SK-N-SH treated with all-trans-retinoic acid at 6 μM for 48 hours (cell line): ENCODE measurements around the gene CCDC87.

ENCODE experiments used
- ATAC-seq: fragments of 200-7000 bp; cut with Tn5 transposase; 3 replicates; pipeline ENCODE4 v1.9.1; 2020; ENCODE audit warnings: mild to moderate bottlenecking, moderate library complexity
- ARNTL ChIP-seq: fragments of 450-650 bp; formaldehyde crosslinking; IDR thresholded peaks from 2 replicates; pipeline ENCODE4 v1.5.0; 2020; ENCODE audit warnings: low read depth, mild to moderate bottlenecking, moderate library complexity, borderline replicate concordance
- BACH2 ChIP-seq: fragments of 250-450 bp; sonication (Bioruptor Pico); IDR thresholded peaks from 2 replicates; pipeline ENCODE4 v1.9.0; 2021; ENCODE audit warnings: mild to moderate bottlenecking, borderline replicate concordance
- CSDC2 ChIP-seq: fragments of 250-450 bp; sonication (Bioruptor Pico); IDR thresholded peaks from 2 replicates; pipeline ENCODE4 v1.5.0; 2020; ENCODE audit warnings: mild to moderate bottlenecking, moderate library complexity
- ESRRG ChIP-seq: fragments of 250-450 bp; sonication (Bioruptor Pico); IDR thresholded peaks from 2 replicates; pipeline ENCODE4 v1.6.1; 2021; ENCODE audit warnings: mild to moderate bottlenecking
- GLIS3 ChIP-seq: fragments of 250-450 bp; sonication (Bioruptor Pico); IDR thresholded peaks from 2 replicates; pipeline ENCODE4 v1.5.0; 2020; ENCODE audit warnings: mild to moderate bottlenecking, moderate library complexity
- ISL1 ChIP-seq: fragments of 250-450 bp; sonication (Bioruptor Pico); IDR thresholded peaks from 2 replicates; pipeline ENCODE4 v2.1.2; 2022; ENCODE audit warnings: mild to moderate bottlenecking, moderate library complexity
- OSR1 ChIP-seq: fragments of 250-450 bp; sonication (Bioruptor Pico); IDR thresholded peaks from 2 replicates; pipeline ENCODE4 v1.8.0; 2022; ENCODE audit warnings: moderate library complexity, mild to moderate bottlenecking, inconsistent platforms
- PPARA ChIP-seq: fragments of 250-450 bp; sonication (Bioruptor Pico); IDR thresholded peaks from 2 replicates; pipeline ENCODE4 v1.5.0; 2020; ENCODE audit warnings: mild to moderate bottlenecking, borderline replicate concordance
- RARB ChIP-seq: fragments of 250-450 bp; sonication (Bioruptor Pico); IDR thresholded peaks from 2 replicates; pipeline ENCODE4 v1.8.0; 2021; ENCODE audit warnings: mild to moderate bottlenecking, moderate library complexity
- SNAI2 ChIP-seq: fragments of 250-450 bp; sonication (Bioruptor Pico); IDR thresholded peaks from 2 replicates; pipeline ENCODE4 v1.5.0; 2020; ENCODE audit warnings: mild to moderate bottlenecking, moderate library complexity
- TCF4 ChIP-seq: fragments of 250-450 bp; sonication (Bioruptor Pico); IDR thresholded peaks from 2 replicates; pipeline ENCODE4 v1.8.0; 2021; ENCODE audit warnings: mild to moderate bottlenecking, moderate library complexity, borderline replicate concordance
- TOX ChIP-seq: fragments of 250-450 bp; sonication (Bioruptor Pico); IDR thresholded peaks from 2 replicates; pipeline ENCODE4 v1.8.0; 2021; ENCODE audit warnings: mild to moderate bottlenecking, moderate library complexity, borderline replicate concordance
- ZC3H10 ChIP-seq: fragments of 250-450 bp; sonication (Bioruptor Pico); IDR thresholded peaks from 2 replicates; pipeline ENCODE4 v1.5.1; 2021; ENCODE audit warnings: mild to moderate bottlenecking, moderate library complexity
- ZFP3 ChIP-seq: fragments of 250-450 bp; sonication (Bioruptor Pico); IDR thresholded peaks from 2 replicates; pipeline ENCODE4 v1.5.0; 2020; ENCODE audit warnings: mild to moderate bottlenecking, moderate library complexity
- ZFP30 ChIP-seq: fragments of 450-650 bp; formaldehyde crosslinking; IDR thresholded peaks from 2 replicates; pipeline ENCODE4 v1.5.0; 2022; ENCODE audit warnings: mild to moderate bottlenecking, moderate library complexity
- ZNF70 ChIP-seq: fragments of 450-650 bp; formaldehyde crosslinking; IDR thresholded peaks from 2 replicates; pipeline ENCODE4 v1.5.0; 2020; ENCODE audit warnings: mild to moderate bottlenecking, moderate library complexity
- ZNF8 ChIP-seq: fragments of 450-650 bp; formaldehyde crosslinking; IDR thresholded peaks from 2 replicates; pipeline ENCODE4 v1.5.0; 2020; ENCODE audit warnings: mild to moderate bottlenecking, moderate library complexity
- TF ChIP-seq, protein P1 (sequence below): fragments of 250-450 bp; sonication (Bioruptor Pico); IDR thresholded peaks from 2 replicates; pipeline ENCODE4 v1.8.0; 2020; ENCODE audit warnings: mild to moderate bottlenecking, moderate library complexity, borderline replicate concordance
- TF ChIP-seq, protein P2 (sequence below): fragments of 250-450 bp; sonication (Bioruptor Pico); IDR thresholded peaks from 2 replicates; pipeline ENCODE4 v1.8.0; 2021; ENCODE audit warnings: low read depth, mild to moderate bottlenecking, moderate library complexity, borderline replicate concordance
- TF ChIP-seq, protein P3 (sequence below): fragments of 250-450 bp; sonication (Bioruptor Pico); IDR thresholded peaks from 2 replicates; pipeline ENCODE4 v1.5.0; 2020; ENCODE audit warnings: mild to moderate bottlenecking, moderate library complexity
- TF ChIP-seq, protein P4 (sequence below): fragments of 250-450 bp; sonication (Bioruptor Pico); IDR thresholded peaks from 2 replicates; pipeline ENCODE4 v1.5.1; 2021; ENCODE audit warnings: mild to moderate bottlenecking, moderate library complexity
- TF ChIP-seq, protein P5 (sequence below): fragments of 250-450 bp; sonication (Bioruptor Pico); IDR thresholded peaks from 2 replicates; pipeline ENCODE4 v1.5.1; 2020; ENCODE audit warnings: low read depth, mild to moderate bottlenecking, moderate library complexity

Gene CCDC87

DNA sequence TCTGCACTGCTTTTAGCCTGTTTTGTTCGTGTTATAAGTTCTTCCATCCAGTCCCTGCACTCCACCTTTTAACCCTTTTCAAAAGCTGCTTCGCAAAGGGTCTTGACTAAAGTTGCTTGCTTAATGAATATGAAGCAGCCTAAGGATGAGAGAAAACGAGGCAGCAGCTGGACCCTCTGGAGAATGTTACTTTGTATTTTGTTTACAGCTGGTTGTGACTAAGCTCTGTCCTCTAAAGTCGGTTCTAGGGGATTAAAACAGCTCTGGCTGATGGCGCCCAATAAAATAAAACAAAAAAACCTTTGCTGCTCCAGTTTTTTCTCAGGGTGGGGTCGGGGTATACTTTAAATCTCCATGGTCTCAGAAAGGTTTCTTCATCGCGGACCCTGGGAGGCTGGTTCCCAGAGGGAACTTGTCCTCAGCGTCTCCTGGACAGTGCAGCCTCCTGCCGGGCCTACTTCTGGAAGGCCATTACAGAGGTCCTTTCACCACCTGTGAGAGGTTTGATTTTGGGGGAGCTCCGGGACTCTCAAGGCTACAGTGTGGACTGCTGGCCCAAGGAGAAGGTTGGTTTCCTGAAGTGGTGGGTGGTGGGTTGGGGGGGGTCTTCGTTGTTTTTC is 44.8 kb upstream of the CCDC87 start:
- ATAC-seq: peak; percentile 14
- TF ChIP-seq ZFP30 (CRISPR knock-in tag): no peak
- no peak for TF ChIP-seq ISL1 (CRISPR knock-in tag)
- TF ChIP-seq, protein P1, sequence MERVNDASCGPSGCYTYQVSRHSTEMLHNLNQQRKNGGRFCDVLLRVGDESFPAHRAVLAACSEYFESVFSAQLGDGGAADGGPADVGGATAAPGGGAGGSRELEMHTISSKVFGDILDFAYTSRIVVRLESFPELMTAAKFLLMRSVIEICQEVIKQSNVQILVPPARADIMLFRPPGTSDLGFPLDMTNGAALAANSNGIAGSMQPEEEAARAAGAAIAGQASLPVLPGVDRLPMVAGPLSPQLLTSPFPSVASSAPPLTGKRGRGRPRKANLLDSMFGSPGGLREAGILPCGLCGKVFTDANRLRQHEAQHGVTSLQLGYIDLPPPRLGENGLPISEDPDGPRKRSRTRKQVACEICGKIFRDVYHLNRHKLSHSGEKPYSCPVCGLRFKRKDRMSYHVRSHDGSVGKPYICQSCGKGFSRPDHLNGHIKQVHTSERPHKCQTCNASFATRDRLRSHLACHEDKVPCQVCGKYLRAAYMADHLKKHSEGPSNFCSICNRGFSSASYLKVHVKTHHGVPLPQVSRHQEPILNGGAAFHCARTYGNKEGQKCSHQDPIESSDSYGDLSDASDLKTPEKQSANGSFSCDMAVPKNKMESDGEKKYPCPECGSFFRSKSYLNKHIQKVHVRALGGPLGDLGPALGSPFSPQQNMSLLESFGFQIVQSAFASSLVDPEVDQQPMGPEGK (CRISPR knock-in tag): no peak
- TF ChIP-seq, protein P2, sequence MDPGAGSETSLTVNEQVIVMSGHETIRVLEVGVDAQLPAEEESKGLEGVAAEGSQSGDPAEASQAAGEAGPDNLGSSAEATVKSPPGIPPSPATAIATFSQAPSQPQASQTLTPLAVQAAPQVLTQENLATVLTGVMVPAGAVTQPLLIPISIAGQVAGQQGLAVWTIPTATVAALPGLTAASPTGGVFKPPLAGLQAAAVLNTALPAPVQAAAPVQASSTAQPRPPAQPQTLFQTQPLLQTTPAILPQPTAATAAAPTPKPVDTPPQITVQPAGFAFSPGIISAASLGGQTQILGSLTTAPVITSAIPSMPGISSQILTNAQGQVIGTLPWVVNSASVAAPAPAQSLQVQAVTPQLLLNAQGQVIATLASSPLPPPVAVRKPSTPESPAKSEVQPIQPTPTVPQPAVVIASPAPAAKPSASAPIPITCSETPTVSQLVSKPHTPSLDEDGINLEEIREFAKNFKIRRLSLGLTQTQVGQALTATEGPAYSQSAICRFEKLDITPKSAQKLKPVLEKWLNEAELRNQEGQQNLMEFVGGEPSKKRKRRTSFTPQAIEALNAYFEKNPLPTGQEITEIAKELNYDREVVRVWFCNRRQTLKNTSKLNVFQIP (CRISPR knock-in tag): no peak
- no peak for TF ChIP-seq TOX (CRISPR knock-in tag)
- TF ChIP-seq ZFP3: no peak; the same call in 1 of the 2 replicates
- TF ChIP-seq, protein P3, sequence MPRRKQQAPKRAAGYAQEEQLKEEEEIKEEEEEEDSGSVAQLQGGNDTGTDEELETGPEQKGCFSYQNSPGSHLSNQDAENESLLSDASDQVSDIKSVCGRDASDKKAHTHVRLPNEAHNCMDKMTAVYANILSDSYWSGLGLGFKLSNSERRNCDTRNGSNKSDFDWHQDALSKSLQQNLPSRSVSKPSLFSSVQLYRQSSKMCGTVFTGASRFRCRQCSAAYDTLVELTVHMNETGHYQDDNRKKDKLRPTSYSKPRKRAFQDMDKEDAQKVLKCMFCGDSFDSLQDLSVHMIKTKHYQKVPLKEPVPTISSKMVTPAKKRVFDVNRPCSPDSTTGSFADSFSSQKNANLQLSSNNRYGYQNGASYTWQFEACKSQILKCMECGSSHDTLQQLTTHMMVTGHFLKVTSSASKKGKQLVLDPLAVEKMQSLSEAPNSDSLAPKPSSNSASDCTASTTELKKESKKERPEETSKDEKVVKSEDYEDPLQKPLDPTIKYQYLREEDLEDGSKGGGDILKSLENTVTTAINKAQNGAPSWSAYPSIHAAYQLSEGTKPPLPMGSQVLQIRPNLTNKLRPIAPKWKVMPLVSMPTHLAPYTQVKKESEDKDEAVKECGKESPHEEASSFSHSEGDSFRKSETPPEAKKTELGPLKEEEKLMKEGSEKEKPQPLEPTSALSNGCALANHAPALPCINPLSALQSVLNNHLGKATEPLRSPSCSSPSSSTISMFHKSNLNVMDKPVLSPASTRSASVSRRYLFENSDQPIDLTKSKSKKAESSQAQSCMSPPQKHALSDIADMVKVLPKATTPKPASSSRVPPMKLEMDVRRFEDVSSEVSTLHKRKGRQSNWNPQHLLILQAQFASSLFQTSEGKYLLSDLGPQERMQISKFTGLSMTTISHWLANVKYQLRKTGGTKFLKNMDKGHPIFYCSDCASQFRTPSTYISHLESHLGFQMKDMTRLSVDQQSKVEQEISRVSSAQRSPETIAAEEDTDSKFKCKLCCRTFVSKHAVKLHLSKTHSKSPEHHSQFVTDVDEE (CRISPR knock-in tag): no peak
- no peak for TF ChIP-seq OSR1
- TF ChIP-seq PPARA (CRISPR knock-in tag): no peak
- no peak for TF ChIP-seq ESRRG (CRISPR knock-in tag)
- TF ChIP-seq SNAI2: no peak
- TF ChIP-seq GLIS3 (CRISPR knock-in tag): no peak
- TF ChIP-seq, protein P4, sequence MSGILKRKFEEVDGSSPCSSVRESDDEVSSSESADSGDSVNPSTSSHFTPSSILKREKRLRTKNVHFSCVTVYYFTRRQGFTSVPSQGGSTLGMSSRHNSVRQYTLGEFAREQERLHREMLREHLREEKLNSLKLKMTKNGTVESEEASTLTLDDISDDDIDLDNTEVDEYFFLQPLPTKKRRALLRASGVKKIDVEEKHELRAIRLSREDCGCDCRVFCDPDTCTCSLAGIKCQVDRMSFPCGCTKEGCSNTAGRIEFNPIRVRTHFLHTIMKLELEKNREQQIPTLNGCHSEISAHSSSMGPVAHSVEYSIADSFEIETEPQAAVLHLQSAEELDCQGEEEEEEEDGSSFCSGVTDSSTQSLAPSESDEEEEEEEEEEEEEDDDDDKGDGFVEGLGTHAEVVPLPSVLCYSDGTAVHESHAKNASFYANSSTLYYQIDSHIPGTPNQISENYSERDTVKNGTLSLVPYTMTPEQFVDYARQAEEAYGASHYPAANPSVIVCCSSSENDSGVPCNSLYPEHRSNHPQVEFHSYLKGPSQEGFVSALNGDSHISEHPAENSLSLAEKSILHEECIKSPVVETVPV (CRISPR knock-in tag): no peak
- no peak for TF ChIP-seq BACH2 (CRISPR knock-in tag)
- TF ChIP-seq RARB (CRISPR knock-in tag): no peak
- no peak for TF ChIP-seq ZNF70
- no peak for TF ChIP-seq ZNF8
- TF ChIP-seq CSDC2 (CRISPR knock-in tag): no peak
- TF ChIP-seq, protein P5, sequence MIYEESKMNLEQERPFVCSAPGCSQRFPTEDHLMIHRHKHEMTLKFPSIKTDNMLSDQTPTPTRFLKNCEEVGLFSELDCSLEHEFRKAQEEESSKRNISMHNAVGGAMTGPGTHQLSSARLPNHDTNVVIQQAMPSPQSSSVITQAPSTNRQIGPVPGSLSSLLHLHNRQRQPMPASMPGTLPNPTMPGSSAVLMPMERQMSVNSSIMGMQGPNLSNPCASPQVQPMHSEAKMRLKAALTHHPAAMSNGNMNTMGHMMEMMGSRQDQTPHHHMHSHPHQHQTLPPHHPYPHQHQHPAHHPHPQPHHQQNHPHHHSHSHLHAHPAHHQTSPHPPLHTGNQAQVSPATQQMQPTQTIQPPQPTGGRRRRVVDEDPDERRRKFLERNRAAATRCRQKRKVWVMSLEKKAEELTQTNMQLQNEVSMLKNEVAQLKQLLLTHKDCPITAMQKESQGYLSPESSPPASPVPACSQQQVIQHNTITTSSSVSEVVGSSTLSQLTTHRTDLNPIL (CRISPR knock-in tag): no peak
- TF ChIP-seq ZC3H10: no peak

DNA sequence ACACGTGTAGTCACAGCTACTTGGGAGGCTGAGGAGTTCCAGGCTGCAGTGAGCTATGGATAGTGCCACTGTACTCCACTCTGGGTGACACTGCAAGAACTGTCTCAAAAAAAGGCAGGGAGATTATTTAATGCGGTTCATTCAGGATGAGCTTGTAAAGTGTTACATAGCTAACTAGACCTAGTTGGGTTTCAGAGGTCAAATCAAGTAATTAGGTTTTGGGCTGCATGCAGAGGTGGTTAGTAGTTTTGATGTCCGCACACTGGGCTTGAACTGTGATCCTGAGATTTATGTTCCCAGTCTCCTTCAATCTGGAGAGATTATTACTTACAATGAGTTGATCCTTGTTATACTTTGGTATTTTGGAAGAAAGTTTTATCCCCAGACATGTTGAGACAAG is 43.5 kb upstream of the CCDC87 start:
- no peak for TF ChIP-seq TCF4 (CRISPR knock-in tag)
- TF ChIP-seq GLIS3 (CRISPR knock-in tag): no peak
- TF ChIP-seq, protein P4 (CRISPR knock-in tag): no peak
- TF ChIP-seq TOX (CRISPR knock-in tag): no peak
- no peak for TF ChIP-seq ARNTL
- no peak for ATAC-seq
